Astrocyte (in vitro differentiated cells and primary cell): ENCODE results near the gene HLX. TPM values are rescaled to one million over a fixed set of nuclear protein-coding genes. Genes with fewer than 3 reads are reported as not detected.
A peak's percentile ranks its signal among the peaks of the same experiment; 100 is the strongest.

Experiments
- DNase-seq: peaks from one replicate; pipeline ENCODE4 v3.0.0-alpha.2; 2010; ENCODE audit warnings: low read depth
- FAIRE-seq: peaks from 2 replicates; lab custom pipeline; 2011; peaks lifted over from hg19 to GRCh38; lab: Jason Lieb, UNC
- H2AFZ ChIP-seq: 2 replicates; pipeline ENCODE4 v1.6.0; 2012; ENCODE audit warnings: low read depth, low read length, inconsistent platforms
- H3K27ac ChIP-seq: 2 replicates; pipeline ENCODE4 v1.5.1; 2011; ENCODE audit warnings: low read depth, low read length, inconsistent platforms
- H3K27me3 ChIP-seq: 2 replicates; pipeline ENCODE4 v1.6.0; 2011; ENCODE audit warnings: low read length, inconsistent platforms; ENCODE audit not compliant: insufficient read depth
- H3K36me3 ChIP-seq: 2 replicates; pipeline ENCODE4 v1.5.1; 2011; ENCODE audit warnings: low read length, inconsistent platforms; ENCODE audit not compliant: insufficient read depth
- H3K4me1 ChIP-seq: 2 replicates; pipeline ENCODE4 v1.5.1; 2011; ENCODE audit warnings: low read length, inconsistent platforms; ENCODE audit not compliant: insufficient read depth
- H3K4me2 ChIP-seq: 2 replicates; pipeline ENCODE4 v1.6.0; 2012; ENCODE audit warnings: low read length, inconsistent platforms
- H3K4me3 ChIP-seq: 2 replicates; pipeline ENCODE4 v1.5.1; 2011; ENCODE audit warnings: low read depth, mild to moderate bottlenecking, low read length, inconsistent platforms; ENCODE audit not compliant: insufficient read depth
- H3K79me2 ChIP-seq: 2 replicates; pipeline ENCODE4 v1.6.0; 2012; ENCODE audit warnings: mild to moderate bottlenecking, low read length, inconsistent platforms; ENCODE audit not compliant: insufficient read depth
- H3K9ac ChIP-seq: 2 replicates; pipeline ENCODE4 v1.6.0; 2012; ENCODE audit warnings: mild to moderate bottlenecking, low read length, inconsistent platforms
- H3K9me3 ChIP-seq: 2 replicates; pipeline ENCODE4 v1.5.1; 2012; ENCODE audit warnings: low read depth, mild to moderate bottlenecking, low read length, inconsistent platforms; ENCODE audit not compliant: insufficient read depth
- H4K20me1 ChIP-seq: 2 replicates; pipeline ENCODE4 v1.6.0; 2012; ENCODE audit warnings: low read length, inconsistent platforms; ENCODE audit not compliant: insufficient read depth
- H3K27ac Mint-ChIP-seq: one replicate; pipeline ENCODE4 v1.8.0; 2021; ENCODE audit warnings: mild to moderate bottlenecking, mixed read lengths; ENCODE audit not compliant: unreplicated experiment
- H3K27me3 Mint-ChIP-seq: one replicate; pipeline ENCODE4 v1.8.0; 2021; ENCODE audit warnings: low read depth, mixed read lengths; ENCODE audit not compliant: unreplicated experiment
- H3K36me3 Mint-ChIP-seq: one replicate; pipeline ENCODE4 v1.8.0; 2021; ENCODE audit warnings: low read depth, mixed read lengths; ENCODE audit not compliant: unreplicated experiment
- H3K4me1 Mint-ChIP-seq: one replicate; pipeline ENCODE4 v1.8.0; 2021; ENCODE audit warnings: low read depth, mixed read lengths; ENCODE audit not compliant: unreplicated experiment
- H3K4me3 Mint-ChIP-seq: one replicate; pipeline ENCODE4 v1.8.0; 2021; ENCODE audit warnings: mild to moderate bottlenecking, moderate library complexity, mixed read lengths; ENCODE audit not compliant: unreplicated experiment
- H3K9me3 Mint-ChIP-seq: one replicate; pipeline ENCODE4 v1.8.0; 2021; ENCODE audit warnings: mild to moderate bottlenecking, mixed read lengths; ENCODE audit not compliant: unreplicated experiment
- EZH2 ChIP-seq: IDR thresholded peaks from 2 replicates; pipeline ENCODE4 v1.6.1; 2012; ENCODE audit warnings: mild to moderate bottlenecking, low read length, inconsistent platforms; ENCODE audit not compliant: insufficient read depth
- total RNA-seq: library from RNA; stranded (reverse); gene quantifications from 2 replicates; pipeline ENCODE4 v1.2.1, GENCODE V29; 2021
- TF ChIP-seq, protein P1 (sequence below): IDR thresholded peaks from 2 replicates; pipeline ENCODE4 v1.5.1; 2011; ENCODE audit warnings: low read depth, mild to moderate bottlenecking, inconsistent platforms, low read length, moderate library complexity; ENCODE audit not compliant: insufficient read depth

The HLX gene
- total RNA-seq, 1 donor from 2014 or later: 1.4 TPM

GRCh38 chr1:220895412-220895946 is 16.2 kb downstream of the HLX start:
- Histone ChIP-seq H3K79me2 (no peaks in the 10 kb centered on the region), H3K9me3 (peaks cover 17% of the 10 kb centered on the region), H3K9ac (no peak overlapping the region), H4K20me1 (no peaks in the 10 kb centered on the region), H2AFZ (peak overlapping the region; percentile 35), H3K4me2 (peak overlapping the region; percentile 12), H3K27ac (no peak overlapping the region), H3K36me3 (no peaks in the 10 kb centered on the region), H3K27me3 (peaks cover 61% of the 10 kb centered on the region), H3K4me3 (no peak overlapping the region), H3K4me1 (peaks cover 11% of the 10 kb centered on the region)
- no peak for DNase-seq
- no peak for FAIRE-seq
- Mint-ChIP-seq H3K4me3 (no peak overlapping the region), H3K4me1 (peaks cover 2% of the 10 kb centered on the region), H3K27me3 (peaks cover 96% of the 10 kb centered on the region), H3K9me3 (peaks cover 39% of the 10 kb centered on the region), H3K27ac (no peak overlapping the region), H3K36me3 (peaks cover 4% of the 10 kb centered on the region)
- TF ChIP-seq EZH2: peak; percentile 89
- TF ChIP-seq, protein P1, sequence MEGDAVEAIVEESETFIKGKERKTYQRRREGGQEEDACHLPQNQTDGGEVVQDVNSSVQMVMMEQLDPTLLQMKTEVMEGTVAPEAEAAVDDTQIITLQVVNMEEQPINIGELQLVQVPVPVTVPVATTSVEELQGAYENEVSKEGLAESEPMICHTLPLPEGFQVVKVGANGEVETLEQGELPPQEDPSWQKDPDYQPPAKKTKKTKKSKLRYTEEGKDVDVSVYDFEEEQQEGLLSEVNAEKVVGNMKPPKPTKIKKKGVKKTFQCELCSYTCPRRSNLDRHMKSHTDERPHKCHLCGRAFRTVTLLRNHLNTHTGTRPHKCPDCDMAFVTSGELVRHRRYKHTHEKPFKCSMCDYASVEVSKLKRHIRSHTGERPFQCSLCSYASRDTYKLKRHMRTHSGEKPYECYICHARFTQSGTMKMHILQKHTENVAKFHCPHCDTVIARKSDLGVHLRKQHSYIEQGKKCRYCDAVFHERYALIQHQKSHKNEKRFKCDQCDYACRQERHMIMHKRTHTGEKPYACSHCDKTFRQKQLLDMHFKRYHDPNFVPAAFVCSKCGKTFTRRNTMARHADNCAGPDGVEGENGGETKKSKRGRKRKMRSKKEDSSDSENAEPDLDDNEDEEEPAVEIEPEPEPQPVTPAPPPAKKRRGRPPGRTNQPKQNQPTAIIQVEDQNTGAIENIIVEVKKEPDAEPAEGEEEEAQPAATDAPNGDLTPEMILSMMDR: no peak

DNA sequence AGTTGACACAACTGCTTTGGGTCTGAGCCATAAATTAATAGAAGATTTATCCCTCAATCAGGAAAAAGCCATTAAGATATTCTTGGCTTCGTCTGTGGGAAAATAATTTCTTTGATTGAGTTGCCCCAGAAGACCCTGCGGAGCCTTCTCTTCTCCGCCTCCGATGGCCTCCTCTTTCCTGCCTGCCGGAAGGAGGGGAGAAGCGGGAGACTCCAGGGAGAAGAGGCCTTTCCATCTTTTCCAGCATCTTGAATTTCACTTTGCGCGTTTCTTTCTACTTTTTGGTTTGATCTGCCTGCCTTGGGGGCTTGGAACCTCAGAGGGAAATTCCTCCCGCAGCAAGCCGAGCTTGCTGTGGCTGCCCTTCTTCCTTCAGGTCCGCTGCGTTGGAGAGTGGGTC is 16.8 kb downstream of the HLX start:
- Histone ChIP-seq H3K36me3 (no peaks in the 10 kb centered on the region), H2AFZ (no peak overlapping the region), H3K4me1 (peaks cover 11% of the 10 kb centered on the region), H3K9me3 (peaks cover 14% of the 10 kb centered on the region), H3K27ac (no peak overlapping the region), H4K20me1 (no peaks in the 10 kb centered on the region), H3K9ac (no peak overlapping the region), H3K4me3 (no peak overlapping the region), H3K4me2 (no peak overlapping the region), H3K27me3 (peaks cover 58% of the 10 kb centered on the region), H3K79me2 (no peaks in the 10 kb centered on the region)
- Mint-ChIP-seq H3K27ac (no peak overlapping the region), H3K4me1 (peaks cover 2% of the 10 kb centered on the region), H3K4me3 (no peak overlapping the region), H3K9me3 (peaks cover 33% of the 10 kb centered on the region), H3K27me3 (peaks cover 92% of the 10 kb centered on the region), H3K36me3 (peaks cover 4% of the 10 kb centered on the region)
- no peak for DNase-seq
- no peak for FAIRE-seq
- TF ChIP-seq, protein P1: no peak
- no peak for TF ChIP-seq EZH2

DNA sequence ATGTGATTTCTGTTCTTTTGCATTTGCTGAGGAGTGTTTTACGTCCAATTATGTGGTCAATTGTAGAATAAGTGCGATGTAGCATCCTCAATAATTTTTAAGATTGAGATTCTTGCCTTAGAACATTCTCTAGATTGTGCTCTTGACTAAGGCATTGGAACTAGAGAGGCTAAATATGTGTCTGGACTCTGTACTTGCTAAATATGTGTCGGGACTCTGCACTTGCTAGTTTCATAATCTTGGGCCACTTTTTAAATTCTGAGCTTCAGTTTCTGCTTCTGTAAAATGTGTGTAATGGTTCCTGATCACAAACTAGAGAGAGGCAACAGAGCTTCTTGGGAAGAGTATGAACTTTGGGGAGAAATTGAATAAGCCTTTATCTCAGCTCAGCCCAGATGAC is 21.6 kb downstream of the HLX start:
- no peak overlapping the region for H2AFZ ChIP-seq
- no peaks in the 10 kb centered on the region for H3K4me1 Mint-ChIP-seq
- no peaks in the 10 kb centered on the region for H3K36me3 Mint-ChIP-seq
- H3K4me2 ChIP-seq: no peak overlapping the region
- H3K9me3 Mint-ChIP-seq: peaks cover 3% of the 10 kb centered on the region
- H4K20me1 ChIP-seq: no peaks in the 10 kb centered on the region
- no peak overlapping the region for H3K27ac Mint-ChIP-seq
- no peaks in the 10 kb centered on the region for H3K4me1 ChIP-seq
- FAIRE-seq (no peak), DNase-seq (no peak)
- H3K9ac ChIP-seq: no peak overlapping the region
- H3K27ac ChIP-seq: no peak overlapping the region
- peaks cover 11% of the 10 kb centered on the region for H3K27me3 ChIP-seq
- H3K36me3 ChIP-seq: no peaks in the 10 kb centered on the region
- no peak overlapping the region for H3K4me3 ChIP-seq
- no peak overlapping the region for H3K4me3 Mint-ChIP-seq
- TF ChIP-seq, protein P1: no peak
- H3K9me3 ChIP-seq: no peaks in the 10 kb centered on the region
- H3K79me2 ChIP-seq: no peaks in the 10 kb centered on the region
- peaks cover 62% of the 10 kb centered on the region for H3K27me3 Mint-ChIP-seq
